ENCODE measurements around the gene NID2. TPM values are rescaled to one million over a fixed set of nuclear protein-coding genes. Genes with fewer than 3 reads are reported as not detected.

NID2 gene
- total and polyA plus RNA-seq, 2 of the 4 experiments (the other 2 are of a cell fraction), result 101 to 303 TPM

GRCh38 chr14:52048116-52048515, 20.7 kb downstream of the NID2 start:
- Histone ChIP-seq H3K36me3 (ENCODE audit: control insufficient read depth, insufficient read depth, low read length) (peaks cover 52% of the 10 kb centered on the region), H4K5ac (ENCODE audit: low read depth, low read length) (no peak overlapping the region), H2AFZ (replicated peaks; ENCODE audit: low read length, poor library complexity) (no peak overlapping the region), H3K4me2 (ENCODE audit: low read depth, low read length) (no peak overlapping the region), H2AK9ac (replicated peaks; ENCODE audit: low read depth, low read length, poor library complexity) (no peak overlapping the region), H3K56ac (ENCODE audit: extremely low read depth, insufficient read depth, low read length) (no peak overlapping the region), H4K8ac (ENCODE audit: low read depth in 2 of 2, low read length in 2 of 2) (no peak overlapping the region; a peak in 1 of 4 replicates), H3K23ac (ENCODE audit: low read depth, low read length) (no peak overlapping the region; the same call in 1 of the 2 replicates), H3K4me1 (ENCODE audit: control insufficient read depth, insufficient read depth, low read length) (peaks cover 59% of the 10 kb centered on the region), H3K18ac (ENCODE audit: low read depth, low read length) (no peak overlapping the region), H3K4ac (ENCODE audit: low read depth, low read length) (peak overlapping the region; percentile 59; the same call in 1 of the 2 replicates), H2BK15ac (ENCODE audit: low read depth, low read length) (no peak overlapping the region), H3K9me1 (ENCODE audit: insufficient read depth, low read length) (peaks cover 50% of the 10 kb centered on the region), H3K27me3 (ENCODE audit: control insufficient read depth, insufficient read depth, low read length) (no peaks in the 10 kb centered on the region), H4K20me1 (ENCODE audit: insufficient read depth, low read length) (peaks cover 68% of the 10 kb centered on the region), H3K27ac (ENCODE audit: insufficient read depth, low read length) (no peak overlapping the region), H2BK5ac (ENCODE audit: low read depth, low read length, poor library complexity, severe bottlenecking) (no peak overlapping the region), H2AK5ac (ENCODE audit: low read depth, low read length) (no peak overlapping the region), H3K79me1 (ENCODE audit: low read depth in 1 of 2, low read length in 2 of 2) (peaks cover 20 to 80% of the 10 kb centered on the region in 2 experiments), H3K9ac (ENCODE audit: low read depth, low read length) (no peak overlapping the region), H4K91ac (ENCODE audit: insufficient read depth, low read depth, low read length) (no peak overlapping the region), H3K4me3 (ENCODE audit: insufficient read depth, low read depth, low read length) (no peak overlapping the region), H3K9me3 (ENCODE audit: control insufficient read depth, insufficient read depth, low read length) (no peaks in the 10 kb centered on the region), H2BK120ac (ENCODE audit: low read depth, low read length) (0 out of 2 replicates have a peak overlapping the region, but pooled peaks have one; percentile 68), H3K14ac (replicated peaks; ENCODE audit: low read depth, low read length) (no peak overlapping the region), H2BK20ac (ENCODE audit: low read depth, low read length) (no peak overlapping the region)
- ATAC-seq (ENCODE audit: low read depth) (no peak), DNase-seq (no peak)
- no TSS peak for BruUV-seq (replicated peaks)
- dilution Hi-C loops (cut with HindIII; ENCODE audit: low sequenced_read_pairs, unreplicated experiment) (no loop called here), intact Hi-C loops (cut with micrococcal nuclease) (no loop called here), in situ Hi-C loops (cut with MboI; ENCODE audit: low sequenced_read_pairs) (no loop called here)
- TF ChIP-seq NFE2L2 (IDR thresholded peaks at IDR 0.05; ENCODE audit: low read depth, low read length) (no peak), RCOR1 (IDR thresholded peaks at IDR 0.05; ENCODE audit: insufficient replicate concordance, low read length) (no peak), CEBPB (IDR thresholded peaks at IDR 0.05; ENCODE audit: low read depth, low read length) (no peak), USF2 (IDR thresholded peaks at IDR 0.05; ENCODE audit: low read depth, low read length) (no peak), MAZ (IDR thresholded peaks at IDR 0.05; ENCODE audit: borderline replicate concordance, low read depth, low read length) (no peak), POLR2A (IDR thresholded peaks at IDR 0.05; ENCODE audit: low read depth, low read length) (no peak), MXI1 (IDR thresholded peaks at IDR 0.05; ENCODE audit: borderline replicate concordance, low read depth, low read length) (no peak), MAFK (IDR thresholded peaks at IDR 0.05; ENCODE audit: low read depth, low read length) (no peak), BHLHE40 (IDR thresholded peaks at IDR 0.05; ENCODE audit: low read depth, low read length) (no peak)
- CTCF ChIA-PET, result no interaction called here
- POLR2A ChIA-PET (ENCODE audit: unreplicated experiment), result no interaction called here
- 92% methylated on average over 8 of the region's 10 CpGs; no CpG with 5 or more reads in 1 of the 2 experiments for WGBS, 2 experiments (ENCODE audit: extremely low coverage in 2 of 2, insufficient read length in 1 of 2)
